Gastrocnemius medialis (tissue), 4 donors: ENCODE data around the gene TBC1D3B.

Experiments
- POLR2A ChIP-seq, 2 donors: fragments of 450-650 bp; IDR thresholded peaks; one replicate each; pipeline ENCODE4 v1.6.1; 2017; ENCODE audit warnings: antibody characterized with exemption in 2 of 2, mild to moderate bottlenecking in 2 of 2, moderate library complexity in 2 of 2
- TF ChIP-seq, protein P1 (sequence below), 5 experiments: fragments of 450-650 bp in 3 of 5; fragments of 200-600 bp in 2 of 5; sonication (generic) in 2 of 5; IDR thresholded peaks in 4 of 5; conservative IDR thresholded peaks in 1 of 5; 1 replicate in 4 of 5; 2 replicates in 1 of 5; pipeline ENCODE4 v1.5.1; 2016 to 2019; ENCODE audit warnings: antibody characterized with exemption in 5 of 5, mild to moderate bottlenecking in 3 of 5, moderate library complexity in 3 of 5

DNA sequence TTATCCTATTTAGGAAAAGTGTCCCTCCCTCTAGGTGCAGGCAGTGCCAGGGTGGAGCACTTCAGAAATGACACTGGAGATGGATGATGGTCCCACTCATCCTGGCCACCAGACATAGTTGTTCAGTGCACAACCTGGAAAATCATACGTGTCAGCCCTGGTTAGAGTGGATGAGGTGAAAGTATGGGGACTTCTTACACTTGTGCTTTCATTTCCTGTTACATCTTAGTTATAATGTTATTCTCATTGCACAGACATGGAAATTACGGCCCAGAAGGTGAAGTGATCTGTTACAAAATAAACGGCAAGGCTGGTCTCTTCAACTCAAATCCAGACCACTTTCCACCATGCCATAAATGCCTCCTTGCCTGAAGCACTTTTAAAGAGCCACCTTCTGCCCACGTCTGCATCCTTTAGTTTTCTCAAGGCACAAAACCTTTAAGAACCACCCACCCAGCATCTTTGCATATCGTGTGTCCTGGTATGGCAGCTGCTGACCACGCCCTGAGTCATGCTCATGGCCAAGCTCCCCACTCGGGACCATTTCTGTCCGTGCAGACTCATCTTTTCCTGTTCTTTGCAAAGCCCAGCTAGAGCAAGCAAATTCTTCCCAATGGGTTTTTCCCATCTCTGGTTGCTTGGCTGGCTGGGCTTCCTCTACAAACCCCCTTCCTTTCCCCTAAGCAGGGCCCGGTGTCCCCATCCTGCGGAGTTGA is 22.4 kb downstream of the TBC1D3B start:
- no peak for TF ChIP-seq POLR2A (IDR thresholded peaks at IDR 0.05)
- TF ChIP-seq, protein P1, sequence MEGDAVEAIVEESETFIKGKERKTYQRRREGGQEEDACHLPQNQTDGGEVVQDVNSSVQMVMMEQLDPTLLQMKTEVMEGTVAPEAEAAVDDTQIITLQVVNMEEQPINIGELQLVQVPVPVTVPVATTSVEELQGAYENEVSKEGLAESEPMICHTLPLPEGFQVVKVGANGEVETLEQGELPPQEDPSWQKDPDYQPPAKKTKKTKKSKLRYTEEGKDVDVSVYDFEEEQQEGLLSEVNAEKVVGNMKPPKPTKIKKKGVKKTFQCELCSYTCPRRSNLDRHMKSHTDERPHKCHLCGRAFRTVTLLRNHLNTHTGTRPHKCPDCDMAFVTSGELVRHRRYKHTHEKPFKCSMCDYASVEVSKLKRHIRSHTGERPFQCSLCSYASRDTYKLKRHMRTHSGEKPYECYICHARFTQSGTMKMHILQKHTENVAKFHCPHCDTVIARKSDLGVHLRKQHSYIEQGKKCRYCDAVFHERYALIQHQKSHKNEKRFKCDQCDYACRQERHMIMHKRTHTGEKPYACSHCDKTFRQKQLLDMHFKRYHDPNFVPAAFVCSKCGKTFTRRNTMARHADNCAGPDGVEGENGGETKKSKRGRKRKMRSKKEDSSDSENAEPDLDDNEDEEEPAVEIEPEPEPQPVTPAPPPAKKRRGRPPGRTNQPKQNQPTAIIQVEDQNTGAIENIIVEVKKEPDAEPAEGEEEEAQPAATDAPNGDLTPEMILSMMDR (IDR thresholded peaks at IDR 0.05 in 4 of 5, conservative IDR thresholded peaks at IDR 0.05 in 1 of 5), result no peak
